ENCODE measurements around the gene DRC3.

DNA sequence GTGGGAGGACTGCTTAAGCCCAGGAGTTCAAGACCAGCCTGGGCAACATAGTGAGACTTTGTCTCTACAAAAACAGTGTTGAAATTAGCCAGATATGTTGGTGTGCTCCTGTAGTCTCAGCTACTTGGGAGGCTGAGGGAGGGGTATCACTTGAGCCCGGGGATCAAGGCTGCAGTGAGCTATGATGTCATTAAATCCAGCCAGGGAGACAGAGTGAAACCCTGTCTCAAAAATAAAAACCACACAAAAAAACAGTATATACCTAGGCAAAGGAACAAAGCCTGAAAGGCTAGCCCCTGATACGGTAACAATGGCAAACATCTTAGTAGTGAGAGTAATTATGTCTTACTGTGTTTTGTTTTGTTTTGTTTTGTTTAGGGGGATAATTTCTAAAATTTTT lies 38.4 kb upstream of the DRC3 start:
- no peak for TF ChIP-seq SMAD1 (IDR thresholded peaks at IDR 0.05; ENCODE audit: low read depth, partially characterized antibody)
- TF ChIP-seq, protein P1, sequence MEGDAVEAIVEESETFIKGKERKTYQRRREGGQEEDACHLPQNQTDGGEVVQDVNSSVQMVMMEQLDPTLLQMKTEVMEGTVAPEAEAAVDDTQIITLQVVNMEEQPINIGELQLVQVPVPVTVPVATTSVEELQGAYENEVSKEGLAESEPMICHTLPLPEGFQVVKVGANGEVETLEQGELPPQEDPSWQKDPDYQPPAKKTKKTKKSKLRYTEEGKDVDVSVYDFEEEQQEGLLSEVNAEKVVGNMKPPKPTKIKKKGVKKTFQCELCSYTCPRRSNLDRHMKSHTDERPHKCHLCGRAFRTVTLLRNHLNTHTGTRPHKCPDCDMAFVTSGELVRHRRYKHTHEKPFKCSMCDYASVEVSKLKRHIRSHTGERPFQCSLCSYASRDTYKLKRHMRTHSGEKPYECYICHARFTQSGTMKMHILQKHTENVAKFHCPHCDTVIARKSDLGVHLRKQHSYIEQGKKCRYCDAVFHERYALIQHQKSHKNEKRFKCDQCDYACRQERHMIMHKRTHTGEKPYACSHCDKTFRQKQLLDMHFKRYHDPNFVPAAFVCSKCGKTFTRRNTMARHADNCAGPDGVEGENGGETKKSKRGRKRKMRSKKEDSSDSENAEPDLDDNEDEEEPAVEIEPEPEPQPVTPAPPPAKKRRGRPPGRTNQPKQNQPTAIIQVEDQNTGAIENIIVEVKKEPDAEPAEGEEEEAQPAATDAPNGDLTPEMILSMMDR (IDR thresholded peaks at IDR 0.05 in 2 of 3, conservative IDR thresholded peaks at IDR 0.05 in 1 of 3; ENCODE audit: control insufficient read depth in 2 of 3, extremely low read depth in 1 of 3, insufficient read depth in 1 of 3, low read depth in 3 of 3, low read length in 3 of 3): no peak
- no peak for TF ChIP-seq RAD21 (IDR thresholded peaks at IDR 0.05; ENCODE audit: insufficient read depth, low read depth, low read length)
- no peak for TF ChIP-seq TAF1 (IDR thresholded peaks at IDR 0.05; ENCODE audit: borderline replicate concordance, low read depth, low read length)
- no peak for TF ChIP-seq HDAC6 (IDR thresholded peaks at IDR 0.05; ENCODE audit: unreplicated experiment)
- no peak for TF ChIP-seq NFYB (IDR thresholded peaks at IDR 0.05; ENCODE audit: insufficient read depth, low read depth, low read length)
- no peak for TF ChIP-seq MTA3 (IDR thresholded peaks at IDR 0.05; ENCODE audit: borderline replicate concordance, low read length)
- no peak for TF ChIP-seq CEBPB (IDR thresholded peaks at IDR 0.05; ENCODE audit: borderline replicate concordance in 1 of 2, low read depth in 2 of 2, low read length in 2 of 2)
- TF ChIP-seq, protein P2, sequence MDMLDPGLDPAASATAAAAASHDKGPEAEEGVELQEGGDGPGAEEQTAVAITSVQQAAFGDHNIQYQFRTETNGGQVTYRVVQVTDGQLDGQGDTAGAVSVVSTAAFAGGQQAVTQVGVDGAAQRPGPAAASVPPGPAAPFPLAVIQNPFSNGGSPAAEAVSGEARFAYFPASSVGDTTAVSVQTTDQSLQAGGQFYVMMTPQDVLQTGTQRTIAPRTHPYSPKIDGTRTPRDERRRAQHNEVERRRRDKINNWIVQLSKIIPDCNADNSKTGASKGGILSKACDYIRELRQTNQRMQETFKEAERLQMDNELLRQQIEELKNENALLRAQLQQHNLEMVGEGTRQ (IDR thresholded peaks at IDR 0.05; ENCODE audit: borderline replicate concordance, low read depth, low read length): no peak
- TF ChIP-seq, protein P3, sequence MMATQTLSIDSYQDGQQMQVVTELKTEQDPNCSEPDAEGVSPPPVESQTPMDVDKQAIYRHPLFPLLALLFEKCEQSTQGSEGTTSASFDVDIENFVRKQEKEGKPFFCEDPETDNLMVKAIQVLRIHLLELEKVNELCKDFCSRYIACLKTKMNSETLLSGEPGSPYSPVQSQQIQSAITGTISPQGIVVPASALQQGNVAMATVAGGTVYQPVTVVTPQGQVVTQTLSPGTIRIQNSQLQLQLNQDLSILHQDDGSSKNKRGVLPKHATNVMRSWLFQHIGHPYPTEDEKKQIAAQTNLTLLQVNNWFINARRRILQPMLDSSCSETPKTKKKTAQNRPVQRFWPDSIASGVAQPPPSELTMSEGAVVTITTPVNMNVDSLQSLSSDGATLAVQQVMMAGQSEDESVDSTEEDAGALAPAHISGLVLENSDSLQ (IDR thresholded peaks at IDR 0.05): no peak
